ENCODE results near the gene CACNA1F.

Gene CACNA1F

DNA sequence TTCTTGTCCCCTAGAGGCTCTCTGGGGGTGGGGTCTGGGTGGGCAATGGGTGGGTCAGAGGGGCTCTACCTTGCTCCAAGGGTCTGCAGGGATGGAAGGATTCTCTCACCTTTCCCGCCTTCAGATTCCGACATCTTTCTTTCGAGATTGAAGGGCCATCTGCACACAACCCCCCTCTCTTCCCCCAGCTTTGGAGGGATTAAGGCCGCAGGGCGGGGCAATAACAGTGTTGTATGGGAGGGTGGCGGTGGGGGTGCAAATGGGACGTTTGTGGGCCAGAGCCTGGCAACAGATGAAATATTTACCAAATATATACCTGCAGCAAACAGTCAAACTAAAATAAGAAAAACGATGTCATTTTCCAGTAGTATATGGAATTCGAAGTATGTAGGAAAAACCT, at the start of gene CACNA1F:
Gene CACNA1F, minus strand, starts transcription at position 165 of the 400 bp plus-strand sequence. Its CDS starts 31 bp downstream, at position 134.
- H3K27me3 Mint-ChIP-seq (ENCODE audit: low read depth), result no peaks in the 10 kb centered on the region
- peaks cover 22% of the 10 kb centered on the region for H3K4me1 Mint-ChIP-seq (ENCODE audit: low read depth)
- no peaks in the 10 kb centered on the region for H3K9me3 Mint-ChIP-seq
- H3K4me3 Mint-ChIP-seq, result no peak within 1 kb of the TSS
- DNase-seq (ENCODE audit: low spot score), result no peak
- H3K36me3 Mint-ChIP-seq (ENCODE audit: low read depth), result peaks cover 6% of the 10 kb centered on the region
- no peak within 1 kb of the TSS for H3K27ac Mint-ChIP-seq

DNA sequence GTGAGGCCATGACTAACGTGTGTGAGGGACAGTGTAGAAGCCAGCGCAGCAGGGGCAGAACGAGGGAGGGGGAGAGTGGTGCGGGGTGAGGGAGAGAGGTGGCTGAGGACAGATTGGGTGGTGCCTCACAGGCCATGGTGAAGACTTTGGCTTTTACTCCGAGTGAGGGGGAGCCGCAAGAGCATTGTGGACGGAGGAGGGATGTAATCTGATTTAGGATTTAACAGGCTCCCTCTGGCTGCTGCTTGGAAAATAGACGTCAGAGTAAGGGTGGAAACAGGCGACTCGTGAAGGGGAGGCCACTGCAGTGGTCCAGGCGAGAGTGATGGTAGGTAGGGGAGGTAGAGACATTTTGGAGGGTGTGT, 49.5 kb upstream of the CACNA1F start:
- peaks cover 21% of the 10 kb centered on the region for H3K4me1 Mint-ChIP-seq (ENCODE audit: low read depth)
- peaks cover 44% of the 10 kb centered on the region for H3K36me3 Mint-ChIP-seq (ENCODE audit: low read depth)
- H3K9me3 Mint-ChIP-seq, result no peaks in the 10 kb centered on the region
- no peak overlapping the region for H3K4me3 Mint-ChIP-seq
- H3K27me3 Mint-ChIP-seq (ENCODE audit: low read depth), result no peaks in the 10 kb centered on the region
- H3K27ac Mint-ChIP-seq, result peak overlapping the region; percentile 31
- DNase-seq (ENCODE audit: low spot score), result no peak

DNA sequence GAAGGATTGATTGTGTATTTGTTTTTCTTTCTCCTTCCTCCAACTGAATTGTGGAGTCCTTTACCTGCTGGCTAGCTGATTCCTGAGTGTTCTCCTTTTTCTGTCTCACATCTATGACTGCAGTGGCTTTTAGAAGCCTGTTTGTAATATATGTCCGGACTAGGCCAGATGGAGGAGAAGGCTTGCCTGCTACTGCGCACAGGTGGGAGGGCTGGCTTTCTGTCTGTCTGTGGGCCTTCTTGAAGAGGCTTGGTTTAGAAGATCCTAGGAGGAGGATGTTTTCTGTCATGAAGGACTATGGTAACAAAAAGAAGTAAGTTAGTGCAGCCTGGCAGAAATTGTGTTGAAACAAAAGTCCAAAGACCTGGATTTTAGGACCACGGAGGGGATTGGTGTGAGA, 44.9 kb upstream of the CACNA1F start:
- no peaks in the 10 kb centered on the region for H3K9me3 Mint-ChIP-seq
- peak overlapping the region; percentile 95 for H3K27ac Mint-ChIP-seq
- no peaks in the 10 kb centered on the region for H3K27me3 Mint-ChIP-seq (ENCODE audit: low read depth)
- peaks cover 67% of the 10 kb centered on the region for H3K36me3 Mint-ChIP-seq (ENCODE audit: low read depth)
- peaks cover 55% of the 10 kb centered on the region for H3K4me1 Mint-ChIP-seq (ENCODE audit: low read depth)
- no peak for DNase-seq (ENCODE audit: low spot score)
- peak overlapping the region; percentile 73 for H3K4me3 Mint-ChIP-seq

GRCh38 chrX:49277535-49277830, 44.3 kb upstream of the CACNA1F start:
- H3K27ac Mint-ChIP-seq, result peak overlapping the region; percentile 95
- H3K4me3 Mint-ChIP-seq, result peak overlapping the region; percentile 73
- H3K36me3 Mint-ChIP-seq (ENCODE audit: low read depth), result peaks cover 63% of the 10 kb centered on the region
- no peaks in the 10 kb centered on the region for H3K9me3 Mint-ChIP-seq
- DNase-seq (ENCODE audit: low spot score), result no peak
- H3K27me3 Mint-ChIP-seq (ENCODE audit: low read depth), result no peaks in the 10 kb centered on the region
- H3K4me1 Mint-ChIP-seq (ENCODE audit: low read depth), result peaks cover 57% of the 10 kb centered on the region

GRCh38 chrX:49276671-49277534, 43.8 kb upstream of the CACNA1F start:
- no peak for DNase-seq (ENCODE audit: low spot score)
- Mint-ChIP-seq H3K36me3 (ENCODE audit: low read depth) (peaks cover 60% of the 10 kb centered on the region), H3K9me3 (no peaks in the 10 kb centered on the region), H3K4me3 (peak overlapping the region; percentile 73), H3K4me1 (ENCODE audit: low read depth) (peaks cover 56% of the 10 kb centered on the region), H3K27ac (peak overlapping the region; percentile 95), H3K27me3 (ENCODE audit: low read depth) (no peaks in the 10 kb centered on the region)

GRCh38 chrX:49276207-49276606, 43.1 kb upstream of the CACNA1F start:
- Mint-ChIP-seq H3K9me3 (no peaks in the 10 kb centered on the region), H3K4me1 (ENCODE audit: low read depth) (peaks cover 62% of the 10 kb centered on the region), H3K36me3 (ENCODE audit: low read depth) (peaks cover 64% of the 10 kb centered on the region), H3K27ac (peak overlapping the region; percentile 95), H3K27me3 (ENCODE audit: low read depth) (no peaks in the 10 kb centered on the region), H3K4me3 (peak overlapping the region; percentile 36)
- no peak for DNase-seq (ENCODE audit: low spot score)

DNA sequence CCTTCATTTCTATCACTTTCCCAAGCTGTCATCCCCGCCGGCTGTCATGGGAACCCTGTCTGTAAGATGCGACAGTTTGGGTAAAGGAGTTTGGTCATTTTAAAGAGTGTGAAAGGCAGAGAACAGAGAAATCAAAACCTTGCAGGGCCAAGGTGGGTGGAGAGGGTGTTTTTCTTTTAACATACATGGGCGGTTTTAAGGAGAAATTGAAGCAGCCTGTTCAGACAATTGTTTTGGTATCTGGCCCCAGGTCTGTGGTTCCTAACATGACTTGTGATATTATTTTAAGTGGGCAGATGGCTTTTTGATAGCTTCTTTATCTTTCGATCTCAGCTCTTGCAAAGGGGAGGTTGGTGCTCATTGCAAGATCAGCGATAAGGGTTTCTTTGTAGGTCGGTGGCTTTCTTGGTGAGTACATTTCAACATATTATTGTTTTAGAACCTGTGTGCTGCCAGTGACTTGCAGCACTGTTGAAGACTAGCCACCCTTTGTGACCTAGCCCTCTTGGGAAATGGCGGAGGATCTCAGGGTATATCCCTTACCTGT, 40.1 kb upstream of the CACNA1F start:
- Mint-ChIP-seq H3K36me3 (ENCODE audit: low read depth) (peaks cover 55% of the 10 kb centered on the region), H3K9me3 (no peaks in the 10 kb centered on the region), H3K4me3 (peak overlapping the region; percentile 76), H3K4me1 (ENCODE audit: low read depth) (peaks cover 65% of the 10 kb centered on the region), H3K27ac (peak overlapping the region; percentile 92), H3K27me3 (ENCODE audit: low read depth) (no peaks in the 10 kb centered on the region)
- peak; percentile 65 for DNase-seq (ENCODE audit: low spot score)

GRCh38 chrX:49272421-49272820, 39.3 kb upstream of the CACNA1F start:
- Mint-ChIP-seq H3K36me3 (ENCODE audit: low read depth) (peaks cover 46% of the 10 kb centered on the region), H3K27ac (peak overlapping the region; percentile 92), H3K4me3 (peak overlapping the region; percentile 76), H3K4me1 (ENCODE audit: low read depth) (peaks cover 61% of the 10 kb centered on the region), H3K9me3 (no peaks in the 10 kb centered on the region), H3K27me3 (ENCODE audit: low read depth) (no peaks in the 10 kb centered on the region)
- DNase-seq (ENCODE audit: low spot score), result no peak

DNA sequence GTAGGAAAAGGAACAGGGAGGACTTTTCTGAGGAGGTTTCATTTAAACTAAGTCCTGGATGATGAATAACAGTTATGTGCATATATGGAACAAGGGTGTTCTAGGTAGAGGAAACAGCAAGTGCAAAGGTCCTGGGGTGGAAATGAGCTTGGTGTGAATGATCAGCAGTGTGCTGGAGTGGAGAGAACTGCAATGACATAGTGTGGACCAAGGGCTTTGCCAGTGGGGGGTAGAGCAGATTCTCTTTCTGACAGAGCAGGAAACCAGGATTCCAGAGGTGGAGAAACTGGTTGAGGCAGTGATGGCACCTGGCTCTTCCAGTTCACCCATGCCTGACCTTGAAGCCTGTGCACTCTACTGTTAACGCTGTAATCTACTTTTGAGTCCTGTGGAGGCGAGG, 38.2 kb upstream of the CACNA1F start:
- Mint-ChIP-seq H3K27me3 (ENCODE audit: low read depth) (no peaks in the 10 kb centered on the region), H3K4me3 (peak overlapping the region; percentile 76), H3K9me3 (no peaks in the 10 kb centered on the region), H3K36me3 (ENCODE audit: low read depth) (peaks cover 40% of the 10 kb centered on the region), H3K4me1 (ENCODE audit: low read depth) (peaks cover 54% of the 10 kb centered on the region), H3K27ac (peak overlapping the region; percentile 84)
- no peak for DNase-seq (ENCODE audit: low spot score)

DNA sequence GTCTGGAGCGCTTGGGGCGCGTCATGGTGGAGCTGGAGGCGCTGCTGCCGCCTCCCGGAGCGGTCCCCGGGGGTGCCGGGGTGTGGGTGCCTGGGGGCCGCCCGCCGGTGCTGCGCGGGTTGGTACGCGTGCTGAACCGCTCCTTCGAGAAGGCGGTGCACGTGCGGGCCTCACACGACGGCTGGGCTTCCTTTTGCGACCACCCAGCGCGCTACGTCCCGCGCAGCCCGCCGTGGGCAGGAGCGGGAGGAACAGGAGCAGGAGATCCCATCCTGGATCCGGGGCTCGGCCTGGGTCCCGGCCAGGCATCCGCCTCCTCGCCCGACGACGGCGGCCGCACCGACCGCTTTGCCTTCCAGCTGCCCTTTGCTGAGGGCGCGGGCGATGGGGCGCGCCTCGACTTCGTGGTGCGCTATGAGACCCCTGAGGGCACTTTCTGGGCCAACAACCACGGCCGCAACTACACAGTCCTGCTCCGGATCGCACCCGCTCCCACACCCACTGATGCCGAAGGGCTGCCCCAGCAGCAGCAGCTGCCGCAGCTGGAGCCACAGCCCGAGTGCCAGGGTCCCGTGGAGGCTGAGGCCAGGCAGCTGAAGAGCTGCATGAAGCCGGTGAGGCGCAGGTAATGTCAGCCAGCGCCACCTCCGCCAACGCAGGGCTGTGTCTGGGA, 37.2 kb upstream of the CACNA1F start:
- H3K27me3 Mint-ChIP-seq (ENCODE audit: low read depth), result no peaks in the 10 kb centered on the region
- peak overlapping the region; percentile 76 for H3K4me3 Mint-ChIP-seq
- H3K9me3 Mint-ChIP-seq, result no peaks in the 10 kb centered on the region
- no peak overlapping the region for H3K27ac Mint-ChIP-seq
- H3K4me1 Mint-ChIP-seq (ENCODE audit: low read depth), result peaks cover 45% of the 10 kb centered on the region
- no peak for DNase-seq (ENCODE audit: low spot score)
- peaks cover 33% of the 10 kb centered on the region for H3K36me3 Mint-ChIP-seq (ENCODE audit: low read depth)

DNA sequence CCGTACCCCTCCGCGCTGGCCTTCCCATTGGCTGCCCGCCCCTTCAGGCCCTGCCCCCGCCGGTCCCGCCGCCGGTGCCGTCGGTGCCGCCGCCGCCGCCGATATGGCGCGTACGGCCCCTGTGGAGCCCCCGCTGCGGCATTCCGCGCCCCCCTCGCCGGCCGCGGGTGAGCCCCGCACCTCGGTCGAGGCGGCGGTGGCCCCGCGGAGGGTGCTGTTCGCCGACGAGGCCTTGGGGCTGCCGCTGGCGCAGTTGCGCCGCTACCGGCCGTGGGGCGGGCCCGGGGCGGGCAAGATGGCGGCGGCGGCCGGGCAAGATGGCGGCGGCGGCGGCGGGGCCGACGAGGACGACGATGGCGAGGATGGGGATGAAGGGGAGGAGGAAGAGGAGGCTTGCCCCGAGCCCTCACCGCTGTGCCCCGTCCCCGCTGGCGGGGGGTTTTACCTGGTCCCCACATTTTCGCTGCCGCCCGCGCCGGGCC, 36.7 kb upstream of the CACNA1F start, which contains the start of gene PPP1R3F:
Gene PPP1R3F, plus strand, starts transcription at position 27 of the 482 bp plus-strand sequence. Its CDS starts 77 bp downstream, at position 104.
- Mint-ChIP-seq H3K4me3 (peak within 1 kb of the TSS; percentile 98), H3K36me3 (ENCODE audit: low read depth) (peaks cover 27% of the 10 kb centered on the region), H3K27me3 (ENCODE audit: low read depth) (no peaks in the 10 kb centered on the region), H3K4me1 (ENCODE audit: low read depth) (peaks cover 43% of the 10 kb centered on the region), H3K27ac (peak within 1 kb of the TSS; percentile 100), H3K9me3 (no peaks in the 10 kb centered on the region)
- DNase-seq (ENCODE audit: low spot score), result no peak

DNA sequence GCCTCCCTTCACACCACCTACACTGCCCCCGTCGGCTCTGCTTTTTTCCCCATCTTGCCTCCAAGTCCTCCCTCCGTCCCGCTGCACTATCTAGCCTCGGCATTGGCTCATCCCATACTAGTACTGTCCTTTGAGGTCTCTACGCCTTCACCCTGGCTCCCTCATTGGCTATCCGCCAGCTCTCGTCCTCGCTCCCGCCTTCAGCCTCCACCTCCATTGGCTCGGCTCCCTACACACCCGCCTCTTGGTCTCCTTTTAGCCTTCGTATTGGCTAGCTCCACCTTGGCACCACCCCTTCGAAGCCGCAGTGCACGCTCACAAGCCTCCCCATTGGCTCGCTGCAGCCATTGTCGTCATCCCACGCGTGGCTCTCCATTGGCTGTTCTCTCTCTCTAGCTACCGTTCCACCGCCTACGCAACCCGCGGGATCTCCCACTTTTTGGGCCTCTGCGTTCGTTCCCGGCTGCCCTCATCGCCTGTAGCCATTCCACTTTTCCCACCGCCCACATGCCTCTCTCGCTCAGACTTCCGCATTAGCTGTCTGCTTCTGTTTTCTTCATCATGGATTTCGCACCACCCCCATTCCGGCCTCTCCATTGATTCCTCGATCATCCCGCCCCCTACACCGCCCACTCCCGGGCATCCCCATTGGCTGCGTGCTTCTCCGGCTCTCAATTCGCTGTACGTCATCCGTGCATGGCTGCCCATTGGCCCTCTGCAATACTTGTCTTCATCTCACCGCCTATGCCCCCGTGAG, 36.0 kb upstream of the CACNA1F start:
- DNase-seq (ENCODE audit: low spot score), result peak; percentile 94
- no peaks in the 10 kb centered on the region for H3K9me3 Mint-ChIP-seq
- peak overlapping the region; percentile 100 for H3K27ac Mint-ChIP-seq
- H3K4me1 Mint-ChIP-seq (ENCODE audit: low read depth), result peaks cover 39% of the 10 kb centered on the region
- H3K27me3 Mint-ChIP-seq (ENCODE audit: low read depth), result no peaks in the 10 kb centered on the region
- peaks cover 21% of the 10 kb centered on the region for H3K36me3 Mint-ChIP-seq (ENCODE audit: low read depth)
- peak overlapping the region; percentile 98 for H3K4me3 Mint-ChIP-seq

- Mint-ChIP-seq H3K4me1 (ENCODE audit: low read depth) (peaks cover 39% of the 10 kb centered on the region), H3K36me3 (ENCODE audit: low read depth) (peaks cover 17% of the 10 kb centered on the region), H3K27ac (peak overlapping the region; percentile 100), H3K27me3 (ENCODE audit: low read depth) (no peaks in the 10 kb centered on the region), H3K4me3 (peak overlapping the region; percentile 98), H3K9me3 (no peaks in the 10 kb centered on the region)
- DNase-seq (ENCODE audit: low spot score), result no peak
Observed at GRCh38 chrX:49268702-49269009, 35.5 kb upstream of the CACNA1F start.
